Heart right ventricle (tissue), 16 donors: ENCODE data around the gene MRPS6. TPM values are rescaled to one million over a fixed set of nuclear protein-coding genes. Genes with fewer than 3 reads are reported as not detected.
A peak's percentile ranks its signal among the peaks of the same experiment; 100 is the strongest.

Experiments
- ATAC-seq, 8 donors: fragments of 200-7000 bp; cut with Tn5 transposase; one replicate each; pipeline ENCODE4 v1.9.1; 2020; ENCODE audit warnings: mild to moderate bottlenecking in 8 of 8, moderate library complexity in 8 of 8, moderate number of reproducible peaks in 1 of 8
- DNase-seq, 2 donors: peaks; one replicate each; pipeline ENCODE4 v3.0.0-alpha.2; 2020
- H3K27ac ChIP-seq, 10 donors: fragments of 200-600 bp; sonication (generic) in 2 of 10; one replicate each; pipeline versions ENCODE4 v1.5.0 to v1.8.0; 2020 to 2022; ENCODE audit warnings: mild to moderate bottlenecking in 3 of 10
- H3K27me3 ChIP-seq, 7 donors: fragments of 200-600 bp; one replicate each; pipeline ENCODE4 v1.8.0; 2021 to 2022; ENCODE audit warnings: mild to moderate bottlenecking in 2 of 7
- H3K36me3 ChIP-seq, 9 donors: fragments of 200-600 bp; sonication (generic) in 1 of 9; one replicate each; pipeline versions ENCODE4 v1.5.0 to v1.8.0; 2020 to 2022; ENCODE audit warnings: mild to moderate bottlenecking in 2 of 9
- H3K4me1 ChIP-seq, 9 donors: fragments of 200-600 bp; sonication (generic) in 1 of 9; one replicate each; pipeline versions ENCODE4 v1.5.0 to v1.8.0; 2020 to 2022; ENCODE audit warnings: mild to moderate bottlenecking in 4 of 9
- H3K4me3 ChIP-seq, 10 donors: fragments of 200-600 bp; sonication (generic) in 2 of 10; one replicate each; pipeline versions ENCODE4 v1.5.0 to v1.8.0; 2020 to 2022; ENCODE audit warnings: mild to moderate bottlenecking in 7 of 10, moderate library complexity in 2 of 10
- H3K9me3 ChIP-seq, 11 donors: fragments of 200-600 bp in 10 of 11; sonication (generic) in 2 of 11; one replicate each; pipeline versions ENCODE4 v1.5.0 to v1.8.0; 2013 to 2022; ENCODE audit warnings: mild to moderate bottlenecking in 2 of 11, control low read depth in 1 of 11, moderate library complexity in 1 of 11
- WGBS, 2 donors: extraction: QIAGEN DNeasy Blood & Tissue Kit; methylation state at CpG; one replicate each; pipeline ENCODE4 v1.1.7; 2013; ENCODE audit warnings: inconsistent platforms in 1 of 2; 5-methylcytosine and 5-hydroxymethylcytosine counted together
- intact Hi-C, 10 donors: fragments of 100-400 bp; cut with DNase I; formaldehyde crosslinking; loops; one replicate each; pipeline versions ENCODE4 v1.11.1 to v1.14.2; 2022
- polyA plus RNA-seq, 2 donors: library from polyadenylated mRNA; stranded (reverse); fragments of 200-250 nt; gene quantifications; one replicate each; pipeline ENCODE4 v1.2.3, GENCODE V29; 2013
- total RNA-seq, 10 donors: library from RNA; stranded (reverse); fragmentation: NEBNext Ultra II Directional in 3 of 10; extraction: Animal tissue kit (Norgen Biotek cat#: 25700) in 3 of 10; gene quantifications; one replicate each; pipeline versions ENCODE4 v1.2.1 to v1.2.4, GENCODE V29; 2021 to 2023
- TF ChIP-seq, protein P1 (sequence below), 9 donors: fragments of 200-600 bp; sonication (generic) in 2 of 9; IDR thresholded peaks; one replicate each; pipeline versions ENCODE4 v1.5.0 to v1.8.0; 2021 to 2022; ENCODE audit warnings: antibody characterized with exemption in 9 of 9, mild to moderate bottlenecking in 5 of 9, moderate library complexity in 1 of 9
- donor health status: Arrhythmogenic right ventricular cardiomyopathy.
- donor health status: ischemic (EF 13 %, LVEDD 7.1; RV severe dilation, severe dysfunction).
- donor health status: healthy with polysubstance abuse.
- donor health status: DM: no; HTN: yes; CAD: no.
- donor health status: DM: no; HTN: no; CAD: no.
- donor health status: ischemic (EF 25% LVEDD 6.9; RV normal size, moderate dysfunction).
- donor health status: ischemic (EF 25% LVEDD 5.7; RV mildly dilated, moderate dysfunction).
- donor health status: healthy.
- donor health status: DM: yes; HTN: yes; CAD: no.
- donor health status: Ischemic cardiomyopathy.
- donor health status: ischemic (EF 35%, LVEDD 5.7; RV mildly dilated, moderate dysfunction).
- donor health status: nonischemic (EF 11% LVEDD 7.7; RV severe dilation, severe dysfunction).
- donor health status: DM: yes; HTN: yes; CAD: no.
- donor health status: PGD.
- donor health status: ischemic (EF 29% LVEDD 5.4; RV normal size, mild dysfunction).
- donor health status: nonischemic (EF 23%, LVEDD 6.1; RV moderate dilation, normal function).

MRPS6 gene
- total and polyA plus RNA-seq, 12 donors: 32.0 to 68.1 (median 39.8) TPM

DNA sequence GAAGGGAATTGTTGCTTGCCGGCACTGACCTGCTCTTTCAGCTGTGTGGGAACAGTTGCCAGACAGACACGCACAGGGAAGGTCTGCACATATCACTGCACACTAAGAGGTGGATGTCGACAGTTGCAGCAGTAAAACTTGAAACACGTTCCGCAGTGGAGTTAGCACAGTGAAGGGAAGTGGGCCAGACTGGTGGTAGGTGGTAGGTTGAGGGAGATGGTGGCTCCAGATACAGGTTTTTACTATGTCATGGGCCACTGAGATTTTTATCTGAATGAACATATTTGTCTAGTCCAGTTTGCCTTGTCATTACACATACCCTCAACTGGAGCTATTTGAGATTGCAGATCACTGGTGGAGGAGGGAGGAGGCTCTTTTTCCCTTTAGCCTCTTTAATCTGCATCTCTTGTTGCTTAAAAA lies 13.5 kb downstream of the MRPS6 start:
- peaks cover 0 to 7% (median 0%) of the 10 kb centered on the region in 9 donors for H3K36me3 ChIP-seq
- H3K9me3 ChIP-seq: no peaks in the 10 kb centered on the region
- WGBS, 2 donors: 43 to 67% methylated on average over 5 of the region's 5 CpGs
- no peak overlapping the region for H3K4me3 ChIP-seq
- DNase-seq (no peak), ATAC-seq (peak in 3 of 8 donors; percentile 16 to 65 (median 55))
- no peak overlapping the region for H3K27ac ChIP-seq
- TF ChIP-seq, protein P1, sequence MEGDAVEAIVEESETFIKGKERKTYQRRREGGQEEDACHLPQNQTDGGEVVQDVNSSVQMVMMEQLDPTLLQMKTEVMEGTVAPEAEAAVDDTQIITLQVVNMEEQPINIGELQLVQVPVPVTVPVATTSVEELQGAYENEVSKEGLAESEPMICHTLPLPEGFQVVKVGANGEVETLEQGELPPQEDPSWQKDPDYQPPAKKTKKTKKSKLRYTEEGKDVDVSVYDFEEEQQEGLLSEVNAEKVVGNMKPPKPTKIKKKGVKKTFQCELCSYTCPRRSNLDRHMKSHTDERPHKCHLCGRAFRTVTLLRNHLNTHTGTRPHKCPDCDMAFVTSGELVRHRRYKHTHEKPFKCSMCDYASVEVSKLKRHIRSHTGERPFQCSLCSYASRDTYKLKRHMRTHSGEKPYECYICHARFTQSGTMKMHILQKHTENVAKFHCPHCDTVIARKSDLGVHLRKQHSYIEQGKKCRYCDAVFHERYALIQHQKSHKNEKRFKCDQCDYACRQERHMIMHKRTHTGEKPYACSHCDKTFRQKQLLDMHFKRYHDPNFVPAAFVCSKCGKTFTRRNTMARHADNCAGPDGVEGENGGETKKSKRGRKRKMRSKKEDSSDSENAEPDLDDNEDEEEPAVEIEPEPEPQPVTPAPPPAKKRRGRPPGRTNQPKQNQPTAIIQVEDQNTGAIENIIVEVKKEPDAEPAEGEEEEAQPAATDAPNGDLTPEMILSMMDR (IDR thresholded peaks at IDR 0.05): no peak
- H3K27me3 ChIP-seq: no peaks in the 10 kb centered on the region
- intact Hi-C loops: loop anchor here in 2 of 10 donors (5.0 to 10.0 kb wide), 2 partner anchors 35 to 82 kb away; no protein-coding TSS in a partner anchor
- peaks cover 0 to 50% (median 26%) of the 10 kb centered on the region in 9 donors for H3K4me1 ChIP-seq

DNA sequence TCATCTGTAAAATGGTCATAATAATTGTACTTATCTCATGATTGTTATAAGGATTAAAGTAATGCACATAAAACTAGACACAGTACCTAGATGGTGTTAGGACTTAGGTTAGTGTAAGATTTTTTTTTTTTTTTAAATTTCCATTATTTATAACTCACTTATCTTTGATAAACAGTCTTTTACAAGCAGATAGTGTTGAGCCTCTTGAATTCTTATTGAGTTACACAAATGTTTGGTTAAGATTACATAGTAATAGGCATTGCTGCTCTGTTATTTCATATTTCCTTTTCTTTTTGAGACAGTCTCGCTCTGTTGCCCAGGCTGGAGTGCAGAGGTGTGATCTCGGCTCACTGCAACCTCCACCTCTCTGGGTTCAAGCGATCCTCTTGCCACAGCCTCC lies 15.4 kb downstream of the MRPS6 start:
- H3K4me1 ChIP-seq: peaks cover 0 to 47% (median 19%) of the 10 kb centered on the region in 9 donors
- TF ChIP-seq, protein P1 (IDR thresholded peaks at IDR 0.05): no peak
- intact Hi-C loops: loop anchor here in 2 of 10 donors (5.0 to 10.0 kb wide), 2 partner anchors 34 to 84 kb away; no protein-coding TSS in a partner anchor
- no peaks in the 10 kb centered on the region for H3K9me3 ChIP-seq
- no peak overlapping the region for H3K27ac ChIP-seq
- no peak for ATAC-seq
- H3K27me3 ChIP-seq: no peaks in the 10 kb centered on the region
- no peak for DNase-seq
- peaks cover 0 to 5% (median 0%) of the 10 kb centered on the region in 9 donors for H3K36me3 ChIP-seq
- no peak overlapping the region for H3K4me3 ChIP-seq
- 96 to 99% methylated on average over 3 of the region's 3 CpGs for WGBS, 2 donors

DNA sequence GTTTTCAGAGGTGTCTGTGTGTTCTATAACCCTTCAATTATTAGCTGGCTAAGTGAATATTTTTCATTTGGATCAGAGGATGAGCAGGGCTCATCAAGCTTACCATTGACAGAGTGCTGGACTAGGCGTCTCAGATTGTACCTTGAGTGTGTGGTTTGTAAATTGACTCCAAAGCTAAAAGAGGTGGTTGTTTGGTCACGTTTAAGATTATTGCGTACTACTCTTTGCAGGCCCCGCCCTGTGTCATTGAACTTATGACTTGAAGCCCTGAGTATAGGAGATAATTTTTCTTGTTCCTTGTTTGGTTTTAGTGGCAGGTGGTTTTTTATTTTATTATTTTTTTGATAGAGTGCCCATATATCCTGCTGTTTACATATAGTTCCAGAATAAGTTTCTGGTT lies 17.7 kb downstream of the MRPS6 start:
- H3K9me3 ChIP-seq: no peaks in the 10 kb centered on the region
- no peaks in the 10 kb centered on the region for H3K27me3 ChIP-seq
- intact Hi-C loops: loop anchor here in 3 of 10 donors (5.0 to 10.0 kb wide), 2 partner anchors 36 to 64 kb away; no protein-coding TSS in a partner anchor
- H3K4me1 ChIP-seq: peaks cover 0 to 50% (median 23%) of the 10 kb centered on the region in 9 donors
- 85 to 91% methylated on average over 3 to 4 of the region's 4 CpGs for WGBS, 2 donors
- DNase-seq (no peak), ATAC-seq (no peak)
- H3K4me3 ChIP-seq: no peak overlapping the region
- no peak overlapping the region for H3K27ac ChIP-seq
- H3K36me3 ChIP-seq: peaks cover 0 to 21% (median 5%) of the 10 kb centered on the region in 9 donors
- TF ChIP-seq, protein P1 (IDR thresholded peaks at IDR 0.05): no peak

DNA sequence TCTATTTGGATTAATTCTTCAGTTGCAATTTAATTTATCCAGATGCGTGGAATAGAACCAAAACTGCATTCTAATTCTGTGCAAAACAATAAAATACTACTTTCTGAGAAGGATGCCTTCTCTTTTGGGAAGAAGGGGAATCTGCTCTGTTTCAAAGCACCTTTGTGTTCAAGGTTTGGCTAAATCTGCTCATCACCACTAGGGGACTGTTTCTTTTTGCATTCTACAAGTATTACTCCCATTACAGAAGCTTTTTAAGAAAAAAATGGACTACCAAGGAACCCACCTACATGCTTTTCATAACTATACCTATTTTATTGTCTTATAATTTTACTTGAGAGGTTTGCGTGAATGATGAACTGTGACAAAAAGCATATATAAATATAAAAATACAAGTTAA lies 18.2 kb downstream of the MRPS6 start:
- no peak overlapping the region for H3K4me3 ChIP-seq
- WGBS, 2 donors: 95 to 97% methylated on average over 2 of the region's 2 CpGs
- H3K27me3 ChIP-seq: no peaks in the 10 kb centered on the region
- DNase-seq (no peak), ATAC-seq (no peak)
- TF ChIP-seq, protein P1 (IDR thresholded peaks at IDR 0.05): peak in 5 of 9 donors; percentile 11 to 32 (median 23)
- no peaks in the 10 kb centered on the region for H3K9me3 ChIP-seq
- peaks cover 0 to 48% (median 21%) of the 10 kb centered on the region in 9 donors for H3K4me1 ChIP-seq
- H3K27ac ChIP-seq: no peak overlapping the region
- intact Hi-C loops: loop anchor here in 4 of 10 donors (2.0 to 10.0 kb wide), 3 partner anchors 36 to 63 kb away; no protein-coding TSS in a partner anchor
- H3K36me3 ChIP-seq: peaks cover 0 to 26% (median 6%) of the 10 kb centered on the region in 9 donors
